Bone marrow (tissue), 2 donors: Measurements from ENCODE around the gene WIPF1.
A peak's percentile ranks its signal among the peaks of the same experiment; 100 is the strongest.

Source experiments
- DNase-seq, 2 donors: peaks; one replicate each; lab custom pipeline; 2025; lab: John Stamatoyannopoulos, UW

Gene WIPF1

DNA sequence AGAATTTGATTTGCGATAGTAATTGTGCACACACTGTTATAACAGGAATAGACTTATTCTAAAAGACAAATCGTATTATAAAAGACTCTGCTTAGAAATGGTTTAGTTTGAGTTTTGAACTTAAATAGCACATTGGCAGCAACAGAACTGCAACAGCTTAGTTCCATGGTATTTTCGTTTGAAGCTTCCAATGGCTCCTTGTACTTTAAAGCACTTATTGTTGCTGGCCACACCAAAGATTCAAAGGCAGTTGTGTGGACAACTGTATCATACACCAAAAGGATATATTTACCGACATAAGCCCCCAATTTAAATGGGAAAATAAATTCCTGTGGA is 627 bp downstream of the WIPF1 start:
- DNase-seq = no peak

DNA sequence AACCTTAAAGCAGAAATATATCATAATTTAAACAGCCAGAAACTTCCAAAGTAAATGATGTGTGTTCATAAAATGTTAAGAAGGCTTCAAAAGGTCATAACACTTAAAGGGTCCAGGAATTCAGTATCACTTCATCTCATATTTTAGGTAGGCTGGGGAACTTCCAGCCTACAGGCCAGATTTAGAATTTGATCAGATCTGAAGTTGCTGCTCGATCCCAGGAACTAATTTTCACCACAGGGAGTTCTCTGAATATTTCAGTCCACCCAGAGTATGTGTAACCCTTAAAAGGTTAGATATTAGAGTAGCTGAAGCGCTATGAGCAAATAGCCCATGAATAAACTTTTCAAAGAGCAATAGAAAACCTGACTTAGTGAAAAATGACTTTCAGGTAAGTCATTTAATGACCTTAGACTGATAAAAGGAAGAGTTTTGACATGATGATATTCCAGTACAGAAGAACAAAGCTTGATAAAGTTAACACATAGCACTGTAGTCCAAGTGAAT is 1.7 kb downstream of the WIPF1 start:
- no peak for DNase-seq

DNA sequence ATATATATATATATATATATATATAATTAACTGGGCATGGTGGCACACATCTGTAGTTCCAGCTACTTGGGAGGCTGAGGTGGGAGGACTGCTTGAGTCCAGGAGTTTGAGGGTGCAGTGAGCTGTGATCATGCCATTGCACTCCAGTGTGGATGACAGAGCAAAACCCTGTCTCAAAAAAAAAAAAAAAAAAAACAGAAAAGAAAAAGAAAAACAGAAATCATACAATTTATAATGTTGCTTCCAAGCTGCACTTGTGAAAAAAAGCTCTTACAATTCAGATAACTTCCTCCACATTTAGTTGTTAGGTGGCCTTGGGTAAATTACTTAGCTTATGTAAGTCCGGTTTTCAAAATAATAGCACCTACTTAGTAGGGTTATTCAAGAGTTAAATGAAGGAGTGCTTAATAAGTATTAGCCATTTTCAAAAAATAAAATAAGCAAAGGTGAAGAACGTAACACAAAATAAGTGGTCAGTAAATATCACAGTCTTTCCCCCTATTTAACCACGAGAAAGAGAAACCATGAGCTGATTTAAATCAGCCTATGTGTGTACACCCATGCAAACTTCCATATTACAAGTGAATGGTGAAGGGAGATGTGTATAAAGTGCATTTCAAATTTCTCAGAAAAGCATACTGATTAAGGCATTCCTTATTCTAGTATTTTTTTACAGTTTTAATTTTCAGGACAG is 2.3 kb downstream of the WIPF1 start:
- DNase-seq = no peak

DNA sequence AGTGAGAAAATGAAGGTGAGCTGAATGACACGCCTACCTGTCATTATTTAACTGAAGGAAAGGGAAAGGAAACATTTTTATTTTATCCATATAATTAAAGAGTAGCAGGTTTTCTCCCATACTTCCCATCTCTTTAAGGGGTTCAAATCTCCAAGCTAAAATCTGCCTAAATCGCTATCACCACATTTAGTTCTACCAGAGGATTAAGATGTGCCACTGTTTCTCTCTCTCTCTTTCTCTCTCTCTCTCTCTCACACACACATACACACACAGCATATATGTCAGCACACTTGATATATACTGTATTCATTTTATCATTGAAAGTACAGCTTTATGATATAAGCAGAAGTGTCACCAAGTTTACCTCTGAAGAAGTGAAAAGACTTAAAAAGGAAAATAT is 3.1 kb downstream of the WIPF1 start:
- no peak for DNase-seq

DNA sequence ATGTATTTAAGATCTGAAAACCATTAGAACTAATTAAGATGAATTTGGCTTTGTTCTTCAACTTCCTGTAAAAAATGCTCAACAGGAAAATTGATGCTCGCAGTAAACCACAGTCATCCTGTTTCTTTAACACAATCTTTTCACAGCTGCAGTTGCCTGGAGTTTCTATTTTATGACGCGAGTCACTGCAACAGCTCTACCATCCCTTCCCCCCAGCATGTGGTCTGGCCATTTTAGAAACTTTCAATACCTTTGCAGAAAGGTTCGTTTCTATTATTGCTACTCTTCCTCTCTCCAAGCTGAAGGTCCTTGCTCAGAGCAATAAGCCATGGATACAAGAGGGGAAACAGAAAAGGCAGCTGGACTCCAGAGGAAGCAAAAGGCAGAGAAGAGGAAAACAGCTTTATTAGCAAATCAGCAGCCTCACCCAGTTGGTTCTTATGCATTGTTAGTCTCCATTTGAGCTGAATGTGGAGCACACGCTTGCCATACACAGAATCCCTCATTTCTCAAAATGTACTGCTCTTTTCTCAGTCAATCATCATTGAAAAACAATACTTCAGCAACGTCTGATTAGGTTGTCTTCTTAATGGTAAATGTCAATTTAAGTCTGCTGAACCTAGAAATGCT is 3.9 kb downstream of the WIPF1 start:
- peak in 1 of 2 donors; percentile 92 for DNase-seq

DNA sequence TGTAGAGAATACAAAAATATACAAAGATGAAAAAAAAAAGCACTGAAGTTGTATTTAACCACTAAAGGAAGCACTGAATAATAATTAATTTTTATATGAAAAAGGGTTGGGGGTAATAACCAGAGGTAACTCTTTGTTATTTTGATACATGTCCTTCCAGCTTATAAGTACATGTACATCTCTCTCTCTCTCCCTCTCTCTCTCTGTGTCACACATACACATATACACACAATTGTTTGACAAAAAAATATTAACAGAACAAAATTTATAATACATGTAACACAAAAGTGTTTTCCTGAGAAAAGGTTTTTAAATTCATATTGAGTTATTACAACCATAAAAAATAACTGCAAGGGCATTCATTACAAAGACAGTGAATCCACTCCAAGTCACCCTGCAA is 4.6 kb downstream of the WIPF1 start:
- DNase-seq = no peak

- no peak for DNase-seq
These were observed 5.9 kb downstream of the WIPF1 start for GRCh38 chr2:174591740-174592139.

GRCh38 chr2:174590928-174591648 is 6.5 kb downstream of the WIPF1 start:
- no peak for DNase-seq

- DNase-seq = no peak
These were observed 7.3 kb downstream of the WIPF1 start for GRCh38 chr2:174590346-174590745.

DNA sequence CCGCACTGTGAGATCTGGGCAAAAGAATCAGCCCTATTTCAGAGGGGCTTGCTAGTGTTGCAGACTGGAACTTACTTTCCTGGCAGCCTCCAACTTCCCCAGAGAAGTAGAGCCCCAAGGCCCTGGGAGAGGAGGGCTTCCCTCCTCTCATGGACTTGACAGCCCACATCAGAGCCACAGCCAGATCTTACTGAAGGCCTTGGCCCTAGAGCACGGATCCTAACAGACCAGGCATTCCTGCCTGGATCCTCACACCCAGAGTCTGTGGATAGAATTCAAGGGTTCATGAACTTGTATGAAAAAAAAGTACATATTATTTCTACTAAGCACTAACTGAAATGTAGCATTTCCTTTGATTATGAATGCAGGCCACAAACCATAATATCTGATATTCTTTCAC is 8.3 kb downstream of the WIPF1 start:
- DNase-seq = no peak

GRCh38 chr2:174588463-174588862 is 9.1 kb downstream of the WIPF1 start:
- DNase-seq = no peak

DNA sequence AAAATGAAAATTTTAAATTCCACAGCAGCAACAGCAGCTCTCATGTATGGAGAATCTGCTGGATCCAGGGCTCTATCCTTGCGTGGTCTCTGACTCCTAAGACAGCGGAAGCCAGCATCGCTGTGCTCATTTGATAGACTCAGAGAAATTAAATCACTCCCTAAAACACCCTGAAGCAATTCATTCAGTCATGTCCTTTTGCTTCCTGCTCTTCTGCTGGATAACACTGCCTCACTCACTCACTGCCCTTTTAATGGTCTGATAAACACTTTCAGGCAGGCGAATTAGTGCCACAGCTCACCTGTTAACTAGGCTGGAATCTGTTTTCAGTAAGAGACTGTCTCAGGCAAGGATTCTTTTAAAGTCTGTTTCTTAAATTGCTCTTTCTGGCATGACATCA is 10.0 kb downstream of the WIPF1 start:
- no peak for DNase-seq

- DNase-seq = no peak
These were observed 10.9 kb downstream of the WIPF1 start for GRCh38 chr2:174586418-174587295.

DNA sequence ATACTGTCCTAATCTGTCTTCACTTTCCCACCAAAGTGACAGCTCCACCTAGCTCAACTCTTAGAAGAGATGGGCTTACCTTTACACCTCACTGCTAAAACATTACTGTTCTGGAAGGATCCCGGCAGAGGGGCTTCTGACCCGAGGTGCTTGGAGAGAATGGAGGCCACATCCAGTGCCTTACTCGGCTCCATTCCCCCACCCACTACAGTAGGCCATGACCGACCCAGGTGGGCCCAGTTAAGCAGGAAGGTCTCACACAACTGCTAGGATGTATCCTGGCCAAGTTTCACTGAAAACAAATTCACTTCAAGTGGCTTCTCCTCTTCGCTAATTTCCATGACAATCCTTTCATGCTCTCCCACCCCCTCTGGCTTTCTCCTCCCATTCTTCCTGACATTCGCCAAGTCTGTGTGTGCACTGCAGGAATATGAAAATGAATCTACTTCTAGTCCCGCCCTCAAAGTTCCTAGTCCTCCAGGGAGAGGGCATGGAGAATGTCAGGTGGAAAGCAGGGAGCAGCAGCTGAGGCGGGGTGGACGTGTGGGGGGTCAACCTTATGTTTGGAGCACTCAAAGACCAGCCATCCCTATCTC is 11.8 kb downstream of the WIPF1 start:
- no peak for DNase-seq

DNA sequence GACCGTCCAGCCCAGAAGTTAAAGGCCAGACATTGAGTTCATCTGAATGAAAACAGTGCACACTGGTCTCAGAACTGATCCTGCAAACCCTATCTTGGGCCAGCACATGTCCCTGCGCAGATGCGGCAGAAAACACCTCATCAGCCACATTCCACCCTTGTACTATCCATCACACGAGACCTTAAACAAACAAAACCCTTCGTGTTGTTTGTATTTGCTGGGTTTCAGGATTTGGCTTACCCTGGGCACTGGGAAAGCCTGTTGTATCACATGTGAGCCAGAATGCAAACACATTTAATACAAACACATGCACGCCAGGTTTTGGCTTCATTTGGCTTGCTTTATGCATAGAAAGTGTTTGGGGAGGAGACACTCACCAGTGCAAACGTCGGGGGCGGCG is 12.5 kb downstream of the WIPF1 start:
- no peak for DNase-seq

DNA sequence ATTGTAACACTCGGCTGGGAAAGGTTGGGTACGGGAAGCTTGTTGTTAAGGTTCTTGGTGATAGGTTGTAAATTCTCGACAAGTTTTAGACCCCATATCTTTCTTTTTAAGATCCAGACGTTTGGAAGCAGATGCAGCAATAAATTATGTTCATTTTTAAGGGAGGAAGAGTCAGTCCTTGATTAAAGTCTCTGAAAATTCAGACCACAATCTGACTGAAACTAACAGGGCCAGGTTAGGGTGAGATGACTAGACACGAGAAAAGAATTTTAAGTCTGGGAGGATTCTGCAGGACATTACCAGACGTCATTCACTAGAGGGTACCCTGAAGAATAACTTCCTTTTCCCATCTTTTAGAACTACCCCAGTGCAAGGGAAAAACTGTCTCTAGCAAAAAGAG is 16.1 kb downstream of the WIPF1 start:
- DNase-seq = no peak

- no peak for DNase-seq
These were observed 16.7 kb downstream of the WIPF1 start for GRCh38 chr2:174580951-174581350.

DNA sequence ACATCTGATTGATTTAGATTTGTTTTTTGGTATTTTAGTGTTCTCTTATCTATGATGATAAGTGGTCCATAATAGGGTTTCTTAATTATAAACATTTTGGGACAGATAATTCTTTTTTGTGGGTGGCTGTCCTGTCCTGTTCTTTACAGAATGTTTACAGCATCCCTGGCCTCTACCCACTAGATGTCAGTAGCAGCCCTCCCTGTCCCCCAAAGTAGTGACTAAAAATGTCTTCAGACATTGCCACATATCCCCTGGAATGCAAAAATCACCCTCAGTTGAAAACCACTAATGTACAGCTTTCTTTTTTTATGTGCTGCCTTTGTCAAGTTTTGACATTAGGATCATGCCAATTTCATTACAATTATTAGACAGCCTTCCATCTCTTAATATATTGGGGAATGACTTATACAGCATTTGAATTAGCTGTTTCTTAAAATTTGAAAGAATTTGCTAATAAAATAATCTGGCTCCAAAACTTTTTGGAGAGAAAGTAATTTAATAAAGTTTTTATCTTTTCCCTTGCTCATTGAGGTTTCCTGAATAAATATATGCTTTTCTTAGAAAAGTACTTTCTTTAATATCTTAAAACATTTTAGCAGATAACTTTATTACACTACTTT is 19.5 kb downstream of the WIPF1 start:
- peak in 1 of 2 donors; percentile 82 for DNase-seq

- no peak for DNase-seq
These were observed 22.4 kb downstream of the WIPF1 start for GRCh38 chr2:174575124-174575776.

DNA sequence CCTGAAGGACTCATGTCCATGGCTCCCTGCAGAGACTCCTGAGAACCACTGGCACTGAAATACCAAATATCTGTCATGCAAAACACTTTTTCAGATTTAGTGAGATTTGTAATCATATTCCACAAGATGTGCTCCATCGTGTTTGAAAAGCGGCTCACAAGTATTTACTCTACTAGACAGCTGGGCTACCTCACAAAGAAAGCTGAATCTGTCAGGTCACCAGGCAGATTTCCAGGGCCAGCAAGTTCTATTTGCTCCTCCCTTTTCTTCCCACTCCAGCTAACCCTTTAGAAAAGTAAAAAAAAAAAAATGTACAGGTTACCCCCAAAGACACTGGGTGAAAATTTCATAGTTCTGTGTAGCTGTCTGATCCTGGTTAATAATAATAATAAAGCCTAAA is 22.9 kb downstream of the WIPF1 start:
- DNase-seq = no peak

GRCh38 chr2:174573621-174574081 is 24.0 kb downstream of the WIPF1 start:
- no peak for DNase-seq
